PC-3 (cell line): Measurements from ENCODE around the gene MAGEA8. TPM values are rescaled to one million over a fixed set of nuclear protein-coding genes. Genes with fewer than 3 reads are reported as not detected.

Source experiments
- ATAC-seq: fragments of 200-7000 bp; cut with Tn5 transposase; 2 replicates; pipeline ENCODE4 v1.9.1; 2020; ENCODE audit warnings: mild to moderate bottlenecking, moderate library complexity
- BruUV-seq: library from RNA; stranded (reverse); fragments of 400-500 nt; replicated peaks from 2 replicates; lab custom pipeline; 2021; lab: Mats Ljungman, UMichigan
- CTCF ChIA-PET: fragments of 300-600 bp; sonication (Branson Sonifier 250); formaldehyde crosslinking; loops from one replicate; lab custom pipeline; 2022; ENCODE audit warnings: antibody characterized with exemption; lab: Charles Lee
- POLR2A ChIA-PET: fragments of 300-600 bp; sonication (Branson Sonifier 250); formaldehyde crosslinking; loops from one replicate; lab custom pipeline; 2022; ENCODE audit warnings: antibody characterized with exemption; ENCODE audit not compliant: unreplicated experiment; lab: Charles Lee
- DNase-seq: peaks from one replicate; pipeline ENCODE4 v3.0.0-alpha.2; 2015
- H2AFZ ChIP-seq: fragments of 300-600 bp; sonication (generic); 2 replicates; pipeline ENCODE4 v1.6.0; 2016; ENCODE audit warnings: antibody characterized with exemption, low read length
- H3F3A ChIP-seq: fragments of 300-600 bp; sonication (generic); one replicate; pipeline ENCODE4 v1.6.0; 2017; ENCODE audit warnings: antibody characterized with exemption, low read length, control low read depth, mild to moderate bottlenecking; ENCODE audit not compliant: unreplicated experiment
- H3K27ac ChIP-seq: fragments of 300-600 bp; sonication (generic); 2 replicates; pipeline ENCODE4 v1.5.1; 2016; ENCODE audit warnings: mild to moderate bottlenecking, low read length
- H3K27me3 ChIP-seq: fragments of 300-600 bp; sonication (generic); 2 replicates; pipeline ENCODE4 v1.6.1; 2016; ENCODE audit warnings: low read length, mixed read lengths
- H3K36me3 ChIP-seq: fragments of 300-600 bp; sonication (generic); 2 replicates; pipeline ENCODE4 v1.6.1; 2016; ENCODE audit warnings: low read depth, mixed run types, low read length, mixed read lengths
- H3K4me1 ChIP-seq: fragments of 300-600 bp; sonication (generic); 2 replicates; pipeline ENCODE4 v1.5.1; 2016; ENCODE audit warnings: low read length; ENCODE audit not compliant: insufficient read depth
- H3K4me2 ChIP-seq: fragments of 300-600 bp; sonication (generic); 2 replicates; pipeline ENCODE4 v1.6.0; 2016; ENCODE audit warnings: low read length
- H3K4me3 ChIP-seq: fragments of 300-600 bp; sonication (generic); 2 replicates; pipeline ENCODE4 v1.5.1; 2016; ENCODE audit warnings: mild to moderate bottlenecking, low read length, mixed read lengths
- H3K79me2 ChIP-seq: fragments of 300-600 bp; sonication (generic); 2 replicates; pipeline ENCODE4 v1.6.1; 2017; ENCODE audit warnings: low read length, mixed read lengths
- H3K9ac ChIP-seq: fragments of 300-600 bp; sonication (generic); 2 replicates; pipeline ENCODE4 v1.6.0; 2016; ENCODE audit warnings: mild to moderate bottlenecking, low read length
- H3K9me2 ChIP-seq: fragments of 300-600 bp; sonication (generic); replicated peaks from 2 replicates; pipeline ENCODE4 v1.6.1; 2016; ENCODE audit warnings: mixed run types, low read length, mixed read lengths
- H3K9me3 ChIP-seq: fragments of 300-600 bp; sonication (generic); 2 replicates; pipeline ENCODE4 v1.6.1; 2016; ENCODE audit warnings: low read length, mixed read lengths
- H4K20me1 ChIP-seq: fragments of 300-600 bp; sonication (generic); 2 replicates; pipeline ENCODE4 v1.6.1; 2016; ENCODE audit warnings: low read length, mixed read lengths
- CTCF ChIP-seq: fragments of 300-600 bp; sonication (generic); conservative IDR thresholded peaks from 2 replicates; pipeline ENCODE4 v1.5.1; 2017; ENCODE audit warnings: antibody characterized with exemption, low read depth, mild to moderate bottlenecking, low read length
- EZH2 ChIP-seq: fragments of 300-600 bp; sonication (generic); IDR thresholded peaks from one replicate; pipeline ENCODE4 v1.6.1; 2017; ENCODE audit warnings: antibody characterized with exemption, mild to moderate bottlenecking, low read length; ENCODE audit not compliant: unreplicated experiment
- EZH2phosphoT487 ChIP-seq: fragments of 300-600 bp; sonication (generic); IDR thresholded peaks from 2 replicates; pipeline ENCODE4 v1.6.1; 2018; ENCODE audit warnings: mild to moderate bottlenecking, antibody characterized with exemption, low read length, borderline replicate concordance
- intact Hi-C: fragments of 100-400 bp; cut with micrococcal nuclease; formaldehyde crosslinking; loops from 2 replicates; pipeline ENCODE4 v1.9.0; 2023
- total RNA-seq: library from RNA; depleted of rRNA; stranded (reverse); fragments of >200 nt; gene quantifications from 2 replicates; pipeline ENCODE4 v1.2.3, GENCODE V29; 2014

The MAGEA8 gene
- total RNA-seq, 1 experiment from 2014 or later, result not detected

DNA sequence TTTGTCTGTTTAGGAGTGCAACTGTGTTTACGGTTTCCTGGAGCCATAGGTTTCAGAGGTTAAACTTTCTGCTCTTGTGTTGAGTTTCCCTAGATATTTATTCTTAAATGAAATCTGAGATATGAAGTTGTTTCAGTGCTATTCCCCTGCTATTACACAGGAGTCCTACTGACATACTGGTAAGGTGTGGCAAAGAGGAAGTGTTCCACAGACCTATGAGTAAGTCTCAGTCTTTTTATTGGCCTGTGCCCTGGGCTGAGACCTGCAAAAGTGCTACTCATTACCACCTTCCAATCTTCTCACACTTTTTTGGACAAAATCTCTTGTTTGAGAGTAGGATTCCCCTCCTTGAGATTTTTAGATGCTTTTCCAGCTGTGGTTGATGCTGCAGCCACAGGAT, 35.6 kb upstream of the MAGEA8 start:
- TF ChIP-seq EZH2 (no peak), EZH2phosphoT487 (no peak), CTCF (no peak)
- Histone ChIP-seq H3K9me3 (no peaks in the 10 kb centered on the region), H3K4me2 (no peak overlapping the region), H3K4me1 (no peaks in the 10 kb centered on the region), H3K27me3 (peaks cover 8% of the 10 kb centered on the region; the same call in 1 of the 2 replicates), H4K20me1 (no peaks in the 10 kb centered on the region), H3K4me3 (no peak overlapping the region), H3F3A (no peaks in the 10 kb centered on the region), H3K36me3 (no peaks in the 10 kb centered on the region), H3K9ac (no peak overlapping the region), H3K9me2 (no peaks in the 10 kb centered on the region), H3K79me2 (no peaks in the 10 kb centered on the region), H2AFZ (no peak overlapping the region), H3K27ac (no peak overlapping the region)
- no TSS peak for BruUV-seq
- DNase-seq, result no peak
- ChIA-PET POLR2A (no interaction called here), CTCF (no interaction called here)
- no peak for ATAC-seq
- intact Hi-C loops, result no loop called here

- Histone ChIP-seq H3K9me3 (no peaks in the 10 kb centered on the region), H2AFZ (no peak overlapping the region), H3K79me2 (no peaks in the 10 kb centered on the region), H3K4me1 (no peaks in the 10 kb centered on the region), H3K9me2 (no peaks in the 10 kb centered on the region), H3K4me2 (no peak overlapping the region), H4K20me1 (no peaks in the 10 kb centered on the region), H3K27me3 (peaks cover 12% of the 10 kb centered on the region; the same call in 1 of the 2 replicates), H3K9ac (no peak overlapping the region), H3K36me3 (no peaks in the 10 kb centered on the region), H3K27ac (no peak overlapping the region), H3F3A (no peaks in the 10 kb centered on the region), H3K4me3 (no peak overlapping the region)
- TF ChIP-seq EZH2 (no peak), EZH2phosphoT487 (no peak), CTCF (no peak)
- CTCF ChIA-PET, result no interaction called here
- intact Hi-C loops, result no loop called here
- no TSS peak for BruUV-seq
- POLR2A ChIA-PET, result no interaction called here
- ATAC-seq, result no peak
- DNase-seq, result no peak
Measured at GRCh38 chrX:149846789-149847188, 34.2 kb upstream of the MAGEA8 start.

- no peak overlapping the region for H3K4me2 ChIP-seq
- no peaks in the 10 kb centered on the region for H3K4me1 ChIP-seq
- no peaks in the 10 kb centered on the region for H3F3A ChIP-seq
- H3K4me3 ChIP-seq, result no peak overlapping the region
- H3K36me3 ChIP-seq, result no peaks in the 10 kb centered on the region
- CTCF ChIA-PET, result no interaction called here
- no peak for TF ChIP-seq EZH2
- TF ChIP-seq EZH2phosphoT487, result no peak
- TF ChIP-seq CTCF, result no peak
- intact Hi-C loops, result no loop called here
- no peaks in the 10 kb centered on the region for H3K9me3 ChIP-seq
- H3K27me3 ChIP-seq, result peaks cover 22% of the 10 kb centered on the region
- POLR2A ChIA-PET, result no interaction called here
- no peaks in the 10 kb centered on the region for H3K79me2 ChIP-seq
- DNase-seq (no peak), ATAC-seq (no peak)
- H3K27ac ChIP-seq, result no peak overlapping the region
- H3K9me2 ChIP-seq, result no peaks in the 10 kb centered on the region
- BruUV-seq, result no TSS peak
- H4K20me1 ChIP-seq, result no peaks in the 10 kb centered on the region
- no peak overlapping the region for H2AFZ ChIP-seq
- no peak overlapping the region for H3K9ac ChIP-seq
Measured at GRCh38 chrX:149848855-149849254, 32.1 kb upstream of the MAGEA8 start.
